ENCODE measurements around the gene TLCD5.

Gene TLCD5

GRCh38 chr11:120381401-120381800 is 56.3 kb downstream of the TLCD5 start:
- Histone ChIP-seq H3F3A (ENCODE audit: insufficient read depth, low read length) (no peaks in the 10 kb centered on the region), H3K9ac (ENCODE audit: low read length) (no peak overlapping the region), H4K20me1 (ENCODE audit: insufficient read depth, low read length) (no peaks in the 10 kb centered on the region; the same call in 1 of the 2 replicates), H3K4me2 (ENCODE audit: low read length) (no peak overlapping the region), H3K79me2 (ENCODE audit: insufficient read depth, low read length) (no peaks in the 10 kb centered on the region), H3K9me2 (ENCODE audit: low read depth, low read length) (no peaks in the 10 kb centered on the region), H3K9me3 (ENCODE audit: low read length) (no peaks in the 10 kb centered on the region), H2AFZ (ENCODE audit: low read length) (no peak overlapping the region), H3K4me1 (ENCODE audit: insufficient read depth, low read length, severe bottlenecking) (no peaks in the 10 kb centered on the region), H3K27ac (ENCODE audit: low read depth, low read length, poor library complexity, severe bottlenecking) (no peak overlapping the region), H3K27me3 (ENCODE audit: insufficient read depth, low read length) (no peaks in the 10 kb centered on the region), H3K36me3 (ENCODE audit: insufficient read depth, low read length) (no peaks in the 10 kb centered on the region), H3K4me3 (ENCODE audit: low read depth, low read length, poor library complexity, severe bottlenecking) (no peak overlapping the region)
- TF ChIP-seq EZH2 (IDR thresholded peaks at IDR 0.05; ENCODE audit: borderline replicate concordance, low read length) (no peak), CTCF (IDR thresholded peaks at IDR 0.05; ENCODE audit: low read length) (no peak)

Measured in OCI-LY1 (cell line).